Progenitor cell of endocrine pancreas (in vitro differentiated cells): ENCODE data around the gene GJD3. TPM values are rescaled to one million over a fixed set of nuclear protein-coding genes. Genes with fewer than 3 reads are reported as not detected.

Source experiments
- DNase-seq: peaks from one replicate; pipeline ENCODE4 v3.0.0; 2021; ENCODE audit warnings: low spot score; ENCODE audit not compliant: unreplicated experiment
- H3K27ac Mint-ChIP-seq: 2 replicates; pipeline ENCODE4 v1.8.0; 2021; ENCODE audit warnings: mild to moderate bottlenecking, moderate library complexity, mixed read lengths
- H3K27me3 Mint-ChIP-seq: 2 replicates; pipeline ENCODE4 v1.8.0; 2021; ENCODE audit warnings: mixed read lengths
- H3K36me3 Mint-ChIP-seq: 2 replicates; pipeline ENCODE4 v1.8.0; 2022; ENCODE audit warnings: mixed read lengths; ENCODE audit not compliant: insufficient read depth
- H3K4me1 Mint-ChIP-seq: 2 replicates; pipeline ENCODE4 v1.8.0; 2021; ENCODE audit warnings: low read depth, mixed read lengths
- H3K4me3 Mint-ChIP-seq: 2 replicates; pipeline ENCODE4 v1.8.0; 2021; ENCODE audit warnings: low read depth, mild to moderate bottlenecking, moderate library complexity, mixed read lengths
- H3K9me3 Mint-ChIP-seq: 2 replicates; pipeline ENCODE4 v1.8.0; 2021; ENCODE audit warnings: low read depth, mixed read lengths
- total RNA-seq: library from RNA; stranded (reverse); gene quantifications from 2 replicates; pipeline ENCODE4 v1.2.1, GENCODE V29; 2021
- TF ChIP-seq, protein P1 (sequence below): fragments of 200-600 bp; sonication (generic); IDR thresholded peaks from one replicate; pipeline ENCODE4 v1.5.0; 2021; ENCODE audit warnings: antibody characterized with exemption, mild to moderate bottlenecking; ENCODE audit not compliant: unreplicated experiment

The GJD3 gene
- total RNA-seq, 1 donor from 2014 or later, result not detected

GRCh38 chr17:40340880-40341807 lies 23.4 kb downstream of the GJD3 start:
- H3K27me3 Mint-ChIP-seq, result no peaks in the 10 kb centered on the region
- H3K4me3 Mint-ChIP-seq, result peak overlapping the region; percentile 89
- no peaks in the 10 kb centered on the region for H3K9me3 Mint-ChIP-seq
- H3K36me3 Mint-ChIP-seq, result peaks cover 4% of the 10 kb centered on the region
- TF ChIP-seq, protein P1, sequence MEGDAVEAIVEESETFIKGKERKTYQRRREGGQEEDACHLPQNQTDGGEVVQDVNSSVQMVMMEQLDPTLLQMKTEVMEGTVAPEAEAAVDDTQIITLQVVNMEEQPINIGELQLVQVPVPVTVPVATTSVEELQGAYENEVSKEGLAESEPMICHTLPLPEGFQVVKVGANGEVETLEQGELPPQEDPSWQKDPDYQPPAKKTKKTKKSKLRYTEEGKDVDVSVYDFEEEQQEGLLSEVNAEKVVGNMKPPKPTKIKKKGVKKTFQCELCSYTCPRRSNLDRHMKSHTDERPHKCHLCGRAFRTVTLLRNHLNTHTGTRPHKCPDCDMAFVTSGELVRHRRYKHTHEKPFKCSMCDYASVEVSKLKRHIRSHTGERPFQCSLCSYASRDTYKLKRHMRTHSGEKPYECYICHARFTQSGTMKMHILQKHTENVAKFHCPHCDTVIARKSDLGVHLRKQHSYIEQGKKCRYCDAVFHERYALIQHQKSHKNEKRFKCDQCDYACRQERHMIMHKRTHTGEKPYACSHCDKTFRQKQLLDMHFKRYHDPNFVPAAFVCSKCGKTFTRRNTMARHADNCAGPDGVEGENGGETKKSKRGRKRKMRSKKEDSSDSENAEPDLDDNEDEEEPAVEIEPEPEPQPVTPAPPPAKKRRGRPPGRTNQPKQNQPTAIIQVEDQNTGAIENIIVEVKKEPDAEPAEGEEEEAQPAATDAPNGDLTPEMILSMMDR, result peak; percentile 37
- H3K4me1 Mint-ChIP-seq, result peaks cover 54% of the 10 kb centered on the region
- peak overlapping the region; percentile 98 for H3K27ac Mint-ChIP-seq
- DNase-seq, result peak; percentile 81

DNA sequence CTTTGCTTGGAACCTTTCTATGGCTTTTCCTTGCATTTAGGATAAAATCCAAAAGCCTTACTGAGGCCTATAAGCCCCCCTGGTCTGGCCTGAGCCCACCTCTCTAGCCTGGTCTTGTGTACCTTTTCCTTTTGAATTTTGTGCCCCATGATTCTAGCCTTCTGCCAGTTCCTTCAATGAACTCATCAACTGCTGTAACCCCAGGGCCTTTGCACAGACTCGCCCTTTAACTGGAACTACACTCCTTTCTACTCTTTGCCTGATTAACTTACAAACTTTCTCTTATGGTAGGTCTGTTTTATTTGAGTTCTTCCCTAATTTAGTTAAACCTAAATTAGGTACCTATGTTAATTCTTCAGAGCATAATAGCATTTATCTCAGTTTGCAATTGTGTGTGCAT lies 24.2 kb downstream of the GJD3 start:
- Mint-ChIP-seq H3K27me3 (no peaks in the 10 kb centered on the region), H3K27ac (peak overlapping the region; percentile 98)

DNA sequence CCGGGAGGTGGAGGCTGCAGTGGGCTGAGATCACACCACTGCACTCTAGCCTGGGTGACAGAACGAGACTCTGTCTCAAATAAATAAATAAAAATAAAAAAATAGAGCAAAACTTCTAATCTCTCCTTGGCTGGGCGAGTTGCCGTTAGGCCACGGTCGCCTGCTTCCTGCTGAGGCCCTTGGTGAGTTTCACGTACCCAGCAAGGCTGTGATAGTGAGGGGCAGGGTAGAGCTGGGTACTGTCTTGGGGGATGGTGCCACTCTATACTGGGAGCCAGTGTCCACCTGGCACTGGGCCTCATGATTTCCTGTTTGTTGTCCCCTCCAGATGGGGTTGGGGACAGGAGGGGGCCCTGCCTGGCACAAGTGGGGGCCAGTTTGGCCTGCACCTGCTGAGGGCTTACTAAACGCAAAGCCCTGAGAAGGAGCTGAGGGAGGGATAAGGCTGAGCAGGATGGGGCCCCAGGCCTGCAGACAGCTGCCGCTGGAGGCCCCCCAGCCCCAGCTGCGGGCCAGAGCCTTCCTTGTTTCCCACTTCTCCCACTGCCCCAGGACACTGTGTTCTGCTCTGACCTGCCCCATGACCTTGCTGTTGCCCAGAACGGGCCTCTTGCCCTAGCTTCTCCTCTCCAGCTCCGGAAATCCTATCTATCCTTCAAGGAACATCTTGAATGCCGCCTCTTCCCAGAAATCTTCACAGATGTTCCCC lies 25.4 kb downstream of the GJD3 start:
- Mint-ChIP-seq H3K36me3 (peaks cover 4% of the 10 kb centered on the region), H3K9me3 (no peaks in the 10 kb centered on the region), H3K4me1 (peaks cover 51% of the 10 kb centered on the region), H3K27ac (peak overlapping the region; percentile 69), H3K27me3 (no peaks in the 10 kb centered on the region), H3K4me3 (no peak overlapping the region)
- TF ChIP-seq, protein P1, result no peak
- DNase-seq, result no peak

More for the DNA sequence above, 24.2 kb downstream of the GJD3 start:
- no peak for DNase-seq
- H3K36me3 Mint-ChIP-seq, result peaks cover 4% of the 10 kb centered on the region
- H3K4me1 Mint-ChIP-seq, result peaks cover 50% of the 10 kb centered on the region
- TF ChIP-seq, protein P1, result no peak
- no peaks in the 10 kb centered on the region for H3K9me3 Mint-ChIP-seq
- peak overlapping the region; percentile 89 for H3K4me3 Mint-ChIP-seq

DNA sequence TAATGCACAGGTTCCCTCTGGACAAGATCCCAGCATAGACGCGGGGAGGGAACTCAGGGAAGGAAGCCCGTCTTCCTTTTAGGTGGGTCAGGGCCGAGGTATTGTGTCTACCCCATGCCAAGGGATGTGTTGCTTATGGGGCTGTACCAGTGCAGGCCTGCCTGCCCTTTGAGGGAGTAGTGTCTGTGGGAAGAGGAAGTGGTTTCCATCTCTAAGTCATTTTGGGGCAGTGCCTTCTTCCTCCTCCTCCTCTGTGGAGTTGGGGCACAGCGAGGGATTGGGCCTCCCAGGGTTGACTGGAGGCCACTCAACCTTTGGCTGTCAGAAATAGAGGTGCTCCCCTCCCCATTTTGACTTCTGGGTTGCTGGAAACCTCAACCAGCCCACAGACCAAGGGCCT lies 26.5 kb downstream of the GJD3 start:
- H3K36me3 Mint-ChIP-seq, result peaks cover 4% of the 10 kb centered on the region

DNA sequence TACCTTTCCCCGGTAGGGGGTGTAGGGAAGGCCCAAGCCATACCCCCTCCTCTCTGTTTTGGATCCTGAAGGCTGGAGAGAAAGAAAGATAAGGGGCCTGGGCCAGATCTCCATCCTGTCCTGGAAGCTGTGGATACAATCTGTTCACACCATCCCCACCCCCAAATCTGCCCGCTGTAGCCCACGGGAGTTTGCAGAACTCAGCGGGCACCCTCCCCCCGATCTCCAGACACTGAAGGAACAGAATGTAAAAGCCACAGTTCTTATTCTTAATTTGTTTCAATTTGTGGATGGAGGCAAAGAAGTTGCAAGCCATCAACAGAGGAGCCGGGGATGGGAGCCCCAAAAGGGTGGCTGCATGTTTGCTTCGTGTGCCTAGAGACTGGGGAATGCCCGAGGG lies 27.2 kb downstream of the GJD3 start:
- Mint-ChIP-seq H3K27ac (peak overlapping the region; percentile 16), H3K36me3 (peaks cover 4% of the 10 kb centered on the region), H3K27me3 (no peaks in the 10 kb centered on the region), H3K9me3 (no peaks in the 10 kb centered on the region), H3K4me3 (no peak overlapping the region), H3K4me1 (peaks cover 44% of the 10 kb centered on the region)
- no peak for DNase-seq
- TF ChIP-seq, protein P1, result no peak

More for the DNA sequence above, 26.5 kb downstream of the GJD3 start:
- Mint-ChIP-seq H3K9me3 (no peaks in the 10 kb centered on the region), H3K4me3 (no peak overlapping the region), H3K27me3 (no peaks in the 10 kb centered on the region), H3K27ac (peak overlapping the region; percentile 52), H3K4me1 (peaks cover 43% of the 10 kb centered on the region)
- TF ChIP-seq, protein P1, result no peak
- DNase-seq, result no peak
